Liver (tissue), 9 donors: ENCODE results near the gene SDHB. TPM values are rescaled to one million over a fixed set of nuclear protein-coding genes. Genes with fewer than 3 reads are reported as not detected.
"Not testable (repeated sequence)": the region's sequence is repeated elsewhere in the genome, so short reads cannot be mapped to it uniquely, and the experiment has no call there.

Source experiments
- DNase-seq: peaks from one replicate; pipeline ENCODE4 v3.0.0-alpha.2; 2017; ENCODE audit warnings: low spot score
- H3K27ac ChIP-seq, 2 donors: one replicate each; pipeline ENCODE4 v1.7.0; 2013; ENCODE audit warnings: inconsistent platforms in 2 of 2, low read length in 2 of 2, control low read depth in 1 of 2, low read depth in 1 of 2, mild to moderate bottlenecking in 1 of 2
- H3K27me3 ChIP-seq, 4 donors: one replicate each; pipeline versions ENCODE4 v1.6.1 to v1.7.0; 2013; ENCODE audit warnings: low read length in 3 of 4, inconsistent platforms in 1 of 4, mild to moderate bottlenecking in 1 of 4, moderate library complexity in 1 of 4; ENCODE audit not compliant: control insufficient read depth in 4 of 4, insufficient read depth in 4 of 4
- H3K36me3 ChIP-seq, 4 donors: one replicate each; pipeline versions ENCODE4 v1.6.1 to v1.7.0; 2013; ENCODE audit warnings: low read length in 3 of 4, mild to moderate bottlenecking in 3 of 4, low read depth in 1 of 4, moderate library complexity in 1 of 4; ENCODE audit not compliant: control insufficient read depth in 4 of 4, insufficient read depth in 3 of 4
- H3K4me1 ChIP-seq, 4 donors: one replicate each; pipeline versions ENCODE4 v1.6.1 to v1.7.0; 2013; ENCODE audit warnings: low read length in 3 of 4, mild to moderate bottlenecking in 3 of 4, moderate library complexity in 1 of 4; ENCODE audit not compliant: control insufficient read depth in 4 of 4, insufficient read depth in 4 of 4
- H3K4me3 ChIP-seq, 3 donors: one replicate each; pipeline versions ENCODE4 v1.6.1 to v1.7.0; 2013; ENCODE audit warnings: low read length in 3 of 3, control low read depth in 1 of 3, low read depth in 1 of 3, mild to moderate bottlenecking in 1 of 3
- H3K9ac ChIP-seq, 2 donors: one replicate each; pipeline ENCODE4 v1.7.0; 2013; ENCODE audit warnings: low read length in 2 of 2, mild to moderate bottlenecking in 2 of 2, moderate library complexity in 2 of 2, control low read depth in 1 of 2, low read depth in 1 of 2
- H3K9me3 ChIP-seq, 4 donors: one replicate each; pipeline versions ENCODE4 v1.6.1 to v1.7.0; 2013; ENCODE audit warnings: low read length in 3 of 4; ENCODE audit not compliant: control insufficient read depth in 4 of 4
- EGR1 ChIP-seq, 2 donors: IDR thresholded peaks; 2 replicates each; pipeline ENCODE4 v1.6.1; 2016 to 2018; ENCODE audit warnings: antibody characterized with exemption in 2 of 2, low read depth in 2 of 2
- FOXA1 ChIP-seq: IDR thresholded peaks from 2 replicates; pipeline ENCODE4 v1.6.1; 2016; ENCODE audit warnings: antibody characterized with exemption
- FOXA2 ChIP-seq: IDR thresholded peaks from 2 replicates; pipeline ENCODE4 v1.6.1; 2016; ENCODE audit warnings: antibody characterized with exemption
- GABPA ChIP-seq, 2 donors: IDR thresholded peaks in 1 of 2; conservative IDR thresholded peaks in 1 of 2; 2 replicates each; pipeline ENCODE4 v1.6.1; 2016; ENCODE audit warnings: antibody characterized with exemption in 2 of 2, mild to moderate bottlenecking in 1 of 2, moderate library complexity in 1 of 2
- HNF4A ChIP-seq, 2 donors: conservative IDR thresholded peaks; 2 replicates each; pipeline ENCODE4 v1.6.1; 2016; ENCODE audit warnings: antibody characterized with exemption in 2 of 2, mild to moderate bottlenecking in 2 of 2
- HNF4G ChIP-seq: IDR thresholded peaks from 2 replicates; pipeline ENCODE4 v1.6.1; 2016; ENCODE audit warnings: antibody characterized with exemption
- JUND ChIP-seq, 2 donors: IDR thresholded peaks; 2 replicates each; pipeline ENCODE4 v1.6.1; 2016; ENCODE audit warnings: antibody characterized with exemption in 2 of 2
- NR2F2 ChIP-seq: IDR thresholded peaks from 2 replicates; pipeline ENCODE4 v1.6.1; 2016; ENCODE audit warnings: antibody characterized with exemption
- RAD21 ChIP-seq, 2 donors: IDR thresholded peaks; 2 replicates each; pipeline ENCODE4 v1.6.1; 2016; ENCODE audit warnings: antibody characterized with exemption in 2 of 2, mild to moderate bottlenecking in 2 of 2
- RXRA ChIP-seq, 2 donors: IDR thresholded peaks; 2 replicates each; pipeline ENCODE4 v1.6.1; 2017 to 2018; ENCODE audit warnings: antibody characterized with exemption in 2 of 2, mild to moderate bottlenecking in 1 of 2
- SP1 ChIP-seq: IDR thresholded peaks from 2 replicates; pipeline ENCODE4 v1.6.1; 2018; ENCODE audit warnings: antibody characterized with exemption, mild to moderate bottlenecking
- TAF1 ChIP-seq: conservative IDR thresholded peaks from 2 replicates; pipeline ENCODE4 v1.6.1; 2016; ENCODE audit warnings: antibody characterized with exemption, mild to moderate bottlenecking
- YY1 ChIP-seq: IDR thresholded peaks from 2 replicates; pipeline ENCODE4 v1.6.1; 2016; ENCODE audit warnings: antibody characterized with exemption, mild to moderate bottlenecking
- WGBS: extraction: QIAGEN DNeasy Blood & Tissue Kit; methylation state at CpG from one replicate; pipeline ENCODE4 v1.1.7; 2013; 5-methylcytosine and 5-hydroxymethylcytosine counted together
- polyA plus RNA-seq, 2 donors: library from polyadenylated mRNA; stranded (reverse) in 1 of 2; unstranded in 1 of 2; fragments of 200-250 nt in 1 of 2; fragments of >200 nt in 1 of 2; fragmentation: Nextera tagmentation in 1 of 2; extraction: Ambion mirVana in 1 of 2; gene quantifications; one replicate each; pipeline versions ENCODE4 v1.2.1 to v1.2.3, GENCODE V29; 2013 to 2015
- total RNA-seq, 2 donors: library from RNA; depleted of rRNA; stranded (reverse); fragments of >200 nt; gene quantifications; one replicate each; pipeline ENCODE4 v1.2.3, GENCODE V29; 2014
- TF ChIP-seq, protein P1 (sequence below): IDR thresholded peaks from 2 replicates; pipeline ENCODE4 v1.6.1; 2016; ENCODE audit warnings: antibody characterized with exemption
- TF ChIP-seq, protein P2 (sequence below): IDR thresholded peaks from 2 replicates; pipeline ENCODE4 v1.6.1; 2016; ENCODE audit warnings: antibody characterized with exemption
- TF ChIP-seq, protein P3 (sequence below): fragments of 150-350 bp; IDR thresholded peaks from 2 replicates; pipeline ENCODE4 v1.5.1; 2017; ENCODE audit warnings: improper control_type of control experiment, low read depth, low read length; ENCODE audit not compliant: missing input control
- TF ChIP-seq, protein P4 (sequence below): IDR thresholded peaks from 2 replicates; pipeline ENCODE4 v1.6.1; 2016; ENCODE audit warnings: antibody characterized with exemption
- donor health status: healthy.
- donor health status: healthy.
- donor health status: healthy.
- donor health status: healthy.
- donor health status: healthy.

Gene SDHB
- total and polyA plus RNA-seq, 4 donors: 73.9 to 279 (median 172) TPM

DNA sequence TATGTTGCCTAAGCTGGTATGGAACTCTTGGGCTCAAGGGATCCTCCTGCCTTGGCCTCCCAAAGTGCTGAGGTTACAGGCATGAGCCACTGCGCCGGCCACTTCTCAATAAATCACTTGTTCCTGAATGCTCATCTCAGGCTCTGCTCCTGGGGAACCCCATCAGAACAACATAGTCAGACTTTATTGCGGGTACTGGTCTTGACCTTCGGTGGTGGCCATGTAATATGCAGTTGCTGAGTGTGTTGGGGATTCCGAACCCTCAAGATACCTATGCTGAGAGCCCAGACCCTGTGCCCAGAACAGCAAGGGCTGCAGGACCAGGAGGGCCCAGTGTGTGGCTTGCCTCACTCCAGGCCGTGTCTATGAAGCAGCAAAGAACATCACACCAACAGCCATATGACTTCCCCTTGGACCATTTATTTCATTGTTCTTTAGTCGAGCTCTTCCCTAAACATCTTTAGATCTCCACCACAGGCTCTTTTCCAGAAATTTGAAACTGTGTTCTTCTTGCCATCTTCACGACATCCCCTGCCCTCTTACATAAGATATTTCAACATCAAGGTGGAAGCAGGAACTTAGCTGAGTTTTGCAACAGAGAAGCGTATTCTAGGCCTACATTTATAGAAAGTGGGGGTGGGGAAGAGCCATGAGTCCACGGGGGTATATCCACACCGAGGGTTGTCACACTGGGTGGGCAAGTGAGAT lies 12.7 kb upstream of the SDHB start:
- H3K4me1 ChIP-seq: peaks cover 3 to 17% (median 9%) of the 10 kb centered on the region in 4 donors
- no peaks in the 10 kb centered on the region for H3K9me3 ChIP-seq
- no peak for DNase-seq
- 73% methylated on average over 11 of the region's 11 CpGs for WGBS
- H3K27me3 ChIP-seq: no peaks in the 10 kb centered on the region
- H3K4me3 ChIP-seq: no peak overlapping the region
- no peak overlapping the region for H3K27ac ChIP-seq
- TF ChIP-seq SP1: no peak
- no peak for TF ChIP-seq HNF4A (conservative IDR thresholded peaks at IDR 0.05)
- no peak for TF ChIP-seq FOXA1
- TF ChIP-seq TAF1: no peak
- no peak for TF ChIP-seq NR2F2
- no peak for TF ChIP-seq GABPA (IDR thresholded peaks at IDR 0.05 in 1 of 2, conservative IDR thresholded peaks at IDR 0.05 in 1 of 2)
- no peak for TF ChIP-seq RAD21 (IDR thresholded peaks at IDR 0.05)
- no peak overlapping the region for H3K9ac ChIP-seq
- no peaks in the 10 kb centered on the region for H3K36me3 ChIP-seq

DNA sequence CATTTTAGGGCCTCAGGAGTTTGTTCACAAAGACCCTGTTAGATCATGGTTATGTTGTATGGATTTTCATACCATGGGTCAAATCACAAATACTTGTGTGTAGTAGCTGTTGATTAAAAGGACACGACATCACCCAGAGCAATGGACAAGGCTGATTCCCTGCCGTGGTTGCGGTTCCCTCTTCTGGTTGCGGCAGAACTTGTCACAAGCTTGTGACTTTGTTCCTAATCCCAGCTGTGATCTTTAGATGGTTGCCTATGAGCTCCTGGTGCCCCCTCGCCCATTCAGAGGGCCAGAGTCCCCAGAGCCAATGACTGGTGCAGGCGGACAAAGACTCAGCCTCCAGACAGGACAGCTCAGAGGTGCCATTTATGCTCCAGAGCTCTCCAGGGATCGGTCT lies 11.8 kb upstream of the SDHB start:
- Histone ChIP-seq H3K4me3 (no peak overlapping the region), H3K27ac (no peak overlapping the region), H3K9ac (no peak overlapping the region), H3K27me3 (no peaks in the 10 kb centered on the region), H3K4me1 (peaks cover 3 to 17% (median 9%) of the 10 kb centered on the region in 4 donors), H3K36me3 (no peaks in the 10 kb centered on the region), H3K9me3 (no peaks in the 10 kb centered on the region)
- TF ChIP-seq, protein P1, sequence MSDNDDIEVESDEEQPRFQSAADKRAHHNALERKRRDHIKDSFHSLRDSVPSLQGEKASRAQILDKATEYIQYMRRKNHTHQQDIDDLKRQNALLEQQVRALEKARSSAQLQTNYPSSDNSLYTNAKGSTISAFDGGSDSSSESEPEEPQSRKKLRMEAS: no peak
- no peak for TF ChIP-seq JUND (IDR thresholded peaks at IDR 0.05)
- TF ChIP-seq HNF4A (conservative IDR thresholded peaks at IDR 0.05): no peak
- TF ChIP-seq, protein P2, sequence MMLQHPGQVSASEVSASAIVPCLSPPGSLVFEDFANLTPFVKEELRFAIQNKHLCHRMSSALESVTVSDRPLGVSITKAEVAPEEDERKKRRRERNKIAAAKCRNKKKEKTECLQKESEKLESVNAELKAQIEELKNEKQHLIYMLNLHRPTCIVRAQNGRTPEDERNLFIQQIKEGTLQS: no peak
- no peak for TF ChIP-seq EGR1 (IDR thresholded peaks at IDR 0.05; ENCODE audit: low read depth in 2 of 2)
- TF ChIP-seq, protein P3, sequence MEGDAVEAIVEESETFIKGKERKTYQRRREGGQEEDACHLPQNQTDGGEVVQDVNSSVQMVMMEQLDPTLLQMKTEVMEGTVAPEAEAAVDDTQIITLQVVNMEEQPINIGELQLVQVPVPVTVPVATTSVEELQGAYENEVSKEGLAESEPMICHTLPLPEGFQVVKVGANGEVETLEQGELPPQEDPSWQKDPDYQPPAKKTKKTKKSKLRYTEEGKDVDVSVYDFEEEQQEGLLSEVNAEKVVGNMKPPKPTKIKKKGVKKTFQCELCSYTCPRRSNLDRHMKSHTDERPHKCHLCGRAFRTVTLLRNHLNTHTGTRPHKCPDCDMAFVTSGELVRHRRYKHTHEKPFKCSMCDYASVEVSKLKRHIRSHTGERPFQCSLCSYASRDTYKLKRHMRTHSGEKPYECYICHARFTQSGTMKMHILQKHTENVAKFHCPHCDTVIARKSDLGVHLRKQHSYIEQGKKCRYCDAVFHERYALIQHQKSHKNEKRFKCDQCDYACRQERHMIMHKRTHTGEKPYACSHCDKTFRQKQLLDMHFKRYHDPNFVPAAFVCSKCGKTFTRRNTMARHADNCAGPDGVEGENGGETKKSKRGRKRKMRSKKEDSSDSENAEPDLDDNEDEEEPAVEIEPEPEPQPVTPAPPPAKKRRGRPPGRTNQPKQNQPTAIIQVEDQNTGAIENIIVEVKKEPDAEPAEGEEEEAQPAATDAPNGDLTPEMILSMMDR: no peak
- TF ChIP-seq RXRA (IDR thresholded peaks at IDR 0.05): no peak
- TF ChIP-seq HNF4G: no peak
- TF ChIP-seq YY1: no peak
- TF ChIP-seq FOXA2: no peak
- TF ChIP-seq, protein P4, sequence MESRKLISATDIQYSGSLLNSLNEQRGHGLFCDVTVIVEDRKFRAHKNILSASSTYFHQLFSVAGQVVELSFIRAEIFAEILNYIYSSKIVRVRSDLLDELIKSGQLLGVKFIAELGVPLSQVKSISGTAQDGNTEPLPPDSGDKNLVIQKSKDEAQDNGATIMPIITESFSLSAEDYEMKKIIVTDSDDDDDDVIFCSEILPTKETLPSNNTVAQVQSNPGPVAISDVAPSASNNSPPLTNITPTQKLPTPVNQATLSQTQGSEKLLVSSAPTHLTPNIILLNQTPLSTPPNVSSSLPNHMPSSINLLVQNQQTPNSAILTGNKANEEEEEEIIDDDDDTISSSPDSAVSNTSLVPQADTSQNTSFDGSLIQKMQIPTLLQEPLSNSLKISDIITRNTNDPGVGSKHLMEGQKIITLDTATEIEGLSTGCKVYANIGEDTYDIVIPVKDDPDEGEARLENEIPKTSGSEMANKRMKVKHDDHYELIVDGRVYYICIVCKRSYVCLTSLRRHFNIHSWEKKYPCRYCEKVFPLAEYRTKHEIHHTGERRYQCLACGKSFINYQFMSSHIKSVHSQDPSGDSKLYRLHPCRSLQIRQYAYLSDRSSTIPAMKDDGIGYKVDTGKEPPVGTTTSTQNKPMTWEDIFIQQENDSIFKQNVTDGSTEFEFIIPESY: no peak
- no peak for TF ChIP-seq NR2F2
- no peak for TF ChIP-seq TAF1
- no peak for TF ChIP-seq GABPA (IDR thresholded peaks at IDR 0.05 in 1 of 2, conservative IDR thresholded peaks at IDR 0.05 in 1 of 2)
- 81% methylated on average over 7 of the region's 7 CpGs for WGBS
- no peak for DNase-seq

DNA sequence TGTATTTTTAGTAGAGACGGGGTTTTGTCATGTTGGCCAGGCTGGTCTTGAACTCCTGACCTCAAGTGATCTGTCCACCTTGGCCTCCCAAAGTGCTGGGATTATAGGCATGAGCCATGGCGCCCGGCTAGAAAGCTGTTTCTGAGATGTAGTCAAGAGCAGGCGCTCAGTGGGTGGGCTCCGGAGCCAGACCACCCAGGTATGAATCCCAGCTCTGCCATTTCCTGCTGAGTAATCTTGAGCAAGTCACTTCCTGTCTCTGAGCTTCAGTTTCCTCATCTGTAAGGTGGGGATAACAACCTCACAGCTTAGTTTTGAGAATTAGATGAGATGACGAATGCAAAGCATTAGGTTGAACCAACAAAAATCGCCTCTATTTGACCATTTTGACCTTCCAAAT lies 8.9 kb upstream of the SDHB start:
- Histone ChIP-seq H3K4me1 (peaks cover 3 to 17% (median 9%) of the 10 kb centered on the region in 4 donors), H3K27ac (peak overlapping the region in 1 of 2 donors; percentile 10)
- not testable (repeated sequence) for H3K36me3 ChIP-seq, H3K27me3 ChIP-seq, H3K4me3 ChIP-seq, H3K9me3 ChIP-seq, DNase-seq, H3K9ac ChIP-seq
- WGBS: 81% methylated on average over 7 of the region's 7 CpGs
